HepG2 (cell line): Measurements from ENCODE around the gene COPS8. TPM values are rescaled to one million over a fixed set of nuclear protein-coding genes. Genes with fewer than 3 reads are reported as not detected.

Experiments
- ATAC-seq: fragments of 200-7000 bp; cut with Tn5 transposase; 3 replicates; pipeline ENCODE4 v1.9.1; 2020; ENCODE audit warnings: mild to moderate bottlenecking, moderate library complexity
- BruUV-seq: library from RNA; stranded (reverse); fragments of 400-500 nt; replicated peaks from 2 replicates; lab custom pipeline; 2021; lab: Mats Ljungman, UMichigan
- CTCF ChIA-PET: fragments of 300-600 bp; formaldehyde crosslinking; extraction: SDS; loops from one replicate; lab custom pipeline; 2021; ENCODE audit warnings: low total read pairs, inconsistent platforms, low intra/inter-chr PET ratio; lab: Yijun Ruan, JAX
- POLR2A ChIA-PET: fragments of 350-600 bp; sonication (Branson Sonifier 250); formaldehyde crosslinking; loops from one replicate; lab custom pipeline; 2020; ENCODE audit warnings: antibody characterized with exemption, inconsistent platforms; lab: Yijun Ruan, JAX
- DNase-seq: peaks from one replicate; pipeline ENCODE4 v3.0.0-alpha.2; 2015; ENCODE audit warnings: low spot score
- FAIRE-seq: peaks from 3 replicates; lab custom pipeline; 2011; peaks lifted over from hg19 to GRCh38; lab: Jason Lieb, UNC
- H2AFZ ChIP-seq: one replicate; pipeline ENCODE4 v1.6.1; 2011; ENCODE audit warnings: low read length, inconsistent platforms
- H3K27ac ChIP-seq: fragments of 300-600 bp; 3 replicates; pipeline ENCODE4 v1.8.0; 2011; ENCODE audit warnings: mixed run types, mild to moderate bottlenecking, mixed read lengths, low read length, inconsistent platforms; ENCODE audit not compliant: insufficient read depth; ENCODE audit errors: extremely low read length
- H3K27me3 ChIP-seq, 2 experiments: fragments of 200-600 bp in 1 of 2; 2 replicates in 1 of 2; 3 replicates in 1 of 2; pipeline versions ENCODE4 v1.6.0 to v1.8.0; 2011; ENCODE audit warnings: low read length in 2 of 2, mild to moderate bottlenecking in 2 of 2, moderate library complexity in 2 of 2, inconsistent platforms in 1 of 2; ENCODE audit not compliant: insufficient read depth in 2 of 2, control insufficient read depth in 1 of 2
- H3K36me3 ChIP-seq, 2 experiments: fragments of 200-600 bp in 1 of 2; replicated peaks in 1 of 2; 2 replicates in 1 of 2; 3 replicates in 1 of 2; pipeline versions ENCODE4 v1.5.1 to v1.8.0; 2011; ENCODE audit warnings: low read length in 2 of 2, inconsistent platforms in 1 of 2; ENCODE audit not compliant: insufficient read depth in 2 of 2, control insufficient read depth in 1 of 2
- H3K4me1 ChIP-seq: 2 replicates; pipeline ENCODE4 v1.5.1; 2012; ENCODE audit warnings: low read length, inconsistent platforms; ENCODE audit not compliant: insufficient read depth
- H3K4me2 ChIP-seq: 2 replicates; pipeline ENCODE4 v1.6.0; 2011; ENCODE audit warnings: low read depth, low read length, inconsistent platforms
- H3K4me3 ChIP-seq, 3 experiments: fragments of 200-600 bp in 1 of 3; sonication (generic), shearing (Covaris generic) in 1 of 3; replicated peaks in 1 of 3; 2 replicates each; pipeline ENCODE4 v1.5.1; 2011 to 2016; ENCODE audit warnings: low read length in 3 of 3, inconsistent platforms in 2 of 3, low read depth in 2 of 3, mild to moderate bottlenecking in 2 of 3, control low read depth in 1 of 3, mixed read lengths in 1 of 3; ENCODE audit not compliant: insufficient read depth in 1 of 3
- H3K79me2 ChIP-seq: one replicate; pipeline ENCODE4 v1.6.1; 2011; ENCODE audit warnings: low read length, inconsistent platforms; ENCODE audit not compliant: insufficient read depth
- H3K9ac ChIP-seq: 2 replicates; pipeline ENCODE4 v1.6.0; 2011; ENCODE audit warnings: mild to moderate bottlenecking, low read depth, low read length, inconsistent platforms; ENCODE audit not compliant: insufficient read depth
- H3K9me3 ChIP-seq: 2 replicates; pipeline ENCODE4 v1.5.1; 2012; ENCODE audit warnings: mild to moderate bottlenecking, low read length
- H4K20me1 ChIP-seq: 2 replicates; pipeline ENCODE4 v1.6.0; 2011; ENCODE audit warnings: inconsistent platforms, mild to moderate bottlenecking, low read length, moderate library complexity; ENCODE audit not compliant: insufficient read depth
- ATF3 ChIP-seq: sonication (generic); formaldehyde crosslinking; IDR thresholded peaks from 2 replicates; pipeline ENCODE4 v1.4.0; 2020; ENCODE audit warnings: missing genetic modification reagents
- ELF1 ChIP-seq: sonication (generic); formaldehyde crosslinking; IDR thresholded peaks from 2 replicates; pipeline ENCODE4 v1.4.0; 2020; ENCODE audit warnings: missing genetic modification reagents
- GLMP ChIP-seq: sonication (generic); formaldehyde crosslinking; IDR thresholded peaks from 2 replicates; pipeline ENCODE4 v1.9.0; 2021; ENCODE audit warnings: missing genetic modification reagents, mild to moderate bottlenecking, borderline replicate concordance
- KLF11 ChIP-seq: IDR thresholded peaks from 2 replicates; pipeline ENCODE4 v1.6.1; 2016; ENCODE audit warnings: missing compliant biosample characterization
- KLF16 ChIP-seq, 2 experiments: sonication (generic) in 1 of 2; formaldehyde crosslinking in 1 of 2; IDR thresholded peaks; 2 replicates each; pipeline versions ENCODE4 v1.6.1 to v1.8.0; 2016 to 2023; ENCODE audit warnings: missing genetic modification reagents in 2 of 2, missing compliant biosample characterization in 1 of 2
- MAFF ChIP-seq: IDR thresholded peaks from 2 replicates; pipeline ENCODE4 v1.6.1; 2011; ENCODE audit warnings: low read depth, low read length, improper control_type of control experiment
- MAFK ChIP-seq, 2 experiments: IDR thresholded peaks in 1 of 2; conservative IDR thresholded peaks in 1 of 2; 2 replicates each; pipeline ENCODE4 v1.6.1; 2011; ENCODE audit warnings: improper control_type of control experiment in 2 of 2, low read length in 2 of 2
- NR2C2 ChIP-seq: sonication (generic); formaldehyde crosslinking; IDR thresholded peaks from 2 replicates; pipeline ENCODE4 v1.4.0; 2020; ENCODE audit warnings: missing genetic modification reagents, mild to moderate bottlenecking, moderate library complexity, borderline replicate concordance
- RFX1 ChIP-seq: fragments of 450-650 bp; IDR thresholded peaks from 2 replicates; pipeline ENCODE4 v1.6.1; 2017
- TSC22D2 ChIP-seq: sonication (generic); formaldehyde crosslinking; IDR thresholded peaks from 2 replicates; pipeline ENCODE4 v1.5.1; 2020; ENCODE audit warnings: missing genetic modification reagents, mild to moderate bottlenecking, borderline replicate concordance
- USF2 ChIP-seq, 2 experiments: sonication (generic) in 1 of 2; formaldehyde crosslinking in 1 of 2; IDR thresholded peaks; 2 replicates each; pipeline versions ENCODE4 v1.5.1 to v1.6.1; 2011 to 2020; ENCODE audit warnings: borderline replicate concordance in 1 of 2, low read depth in 1 of 2, low read length in 1 of 2, mild to moderate bottlenecking in 1 of 2, missing genetic modification reagents in 1 of 2, moderate library complexity in 1 of 2
- ZFY ChIP-seq: sonication (generic); formaldehyde crosslinking; IDR thresholded peaks from 2 replicates; pipeline ENCODE4 v1.4.0; 2020; ENCODE audit warnings: missing genetic modification reagents
- ZNF33B ChIP-seq: sonication (generic); formaldehyde crosslinking; IDR thresholded peaks from 2 replicates; pipeline ENCODE4 v1.5.1; 2020; ENCODE audit warnings: mild to moderate bottlenecking, missing genetic modification reagents
- ZNF354B ChIP-seq: sonication (generic); formaldehyde crosslinking; IDR thresholded peaks from 2 replicates; pipeline ENCODE4 v1.8.0; 2022; ENCODE audit warnings: mild to moderate bottlenecking, missing genetic modification reagents
- ZNF740 ChIP-seq: sonication (generic); formaldehyde crosslinking; IDR thresholded peaks from 2 replicates; pipeline ENCODE4 v1.4.0; 2020; ENCODE audit warnings: missing genetic modification reagents
- WGBS: methylation state at CpG from one replicate; pipeline ENCODE4 v1.1.6; 2017; ENCODE audit warnings: low lambda C conversion rate; 5-methylcytosine and 5-hydroxymethylcytosine counted together
- in situ Hi-C: cut with HindIII; loops from 2 replicates; pipeline ENCODE4 v1.10.0; 2017; ENCODE audit warnings: low pct_unique_long_range_greater_than_20kb; ENCODE audit not compliant: extremely low pct_ligation_motif_present
- intact Hi-C: fragments of 100-400 bp; cut with micrococcal nuclease; formaldehyde crosslinking; loops from one replicate; pipeline ENCODE4 v1.10.0; 2022; ENCODE audit not compliant: unreplicated experiment
- polyA plus RNA-seq, 8 experiments: library from polyadenylated mRNA; depleted of rRNA in 3 of 8; stranded (reverse) in 7 of 8; unstranded in 1 of 8; fragments of >200 nt; fragmentation: Illumina TruSeq in 4 of 8; extraction: Trizol in 4 of 8; gene quantifications; 2 replicates each; pipeline versions ENCODE4 v1.2.1 to v1.2.3, GENCODE V29; 2011 to 2016; ENCODE audit warnings: low read depth in 4 of 8, missing spikeins in 1 of 8, mixed read lengths in 1 of 8; ENCODE audit not compliant: insufficient read depth in 1 of 8
- total RNA-seq, 5 experiments: library from RNA; depleted of rRNA; stranded (reverse); fragments of >200 nt; fragmentation: Illumina TruSeq; extraction: Trizol; gene quantifications; 2 replicates each; pipeline ENCODE4 v1.2.3, GENCODE V29; 2016; ENCODE audit warnings: low read depth in 1 of 5

The COPS8 gene
- total and polyA plus RNA-seq, 2 of the 13 experiments (the other 11 are each of a cell fraction or from before 2014, with no cell fraction given) = 86.3 to 96.6 TPM

- Histone ChIP-seq H3K27ac (no peak overlapping the region), H3K9ac (no peak overlapping the region), H4K20me1 (no peaks in the 10 kb centered on the region; the same call in 1 of the 2 replicates), H3K4me3 (no peak overlapping the region), H2AFZ (no peak overlapping the region)
- intact Hi-C loops = no loop called here
- no TSS peak for BruUV-seq
- no peak for DNase-seq
- ATAC-seq = no peak
- 84% methylated on average over 5 of the region's 5 CpGs for WGBS
- TF ChIP-seq NR2C2 = no peak
- no peak for TF ChIP-seq TSC22D2 (CRISPR knock-in tag)
- TF ChIP-seq ATF3 (CRISPR knock-in tag) = no peak
- no peak for TF ChIP-seq ZNF740
- TF ChIP-seq MAFK (conservative IDR thresholded peaks at IDR 0.05 in 1 of 2, IDR thresholded peaks at IDR 0.05 in 1 of 2; ENCODE audit: low read length in 2 of 2) = peak; percentile 52 to 80; a peak in 3 of 4 replicates
- no peak for TF ChIP-seq KLF11
- no peak for TF ChIP-seq RFX1
- no peak for TF ChIP-seq ELF1 (CRISPR knock-in tag)
- TF ChIP-seq GLMP = no peak
- no peak for TF ChIP-seq ZNF354B
- peak; percentile 65; the same call in 1 of the 2 replicates for TF ChIP-seq MAFF
- no peak for TF ChIP-seq ZFY (CRISPR knock-in tag)
- no peak for TF ChIP-seq ZNF33B (CRISPR knock-in tag)
- TF ChIP-seq KLF16 (CRISPR knock-in tag; IDR thresholded peaks at IDR 0.05) = no peak
- TF ChIP-seq USF2 (IDR thresholded peaks at IDR 0.05; ENCODE audit: low read depth, low read length) = no peak
- TF ChIP-seq USF2 (CRISPR knock-in tag; IDR thresholded peaks at IDR 0.05; ENCODE audit: borderline replicate concordance) = no peak
- TF ChIP-seq, all 625 proteins: peak for 2
- Histone ChIP-seq H3K79me2 (no peaks in the 10 kb centered on the region), H3K36me3 (no peaks in the 10 kb centered on the region), H3K4me1 (peaks cover 7% of the 10 kb centered on the region; the same call in 1 of the 2 replicates), H3K4me2 (no peak overlapping the region), H3K27me3 (no peaks in the 10 kb centered on the region), H3K9me3 (no peaks in the 10 kb centered on the region)
- in situ Hi-C loops = no loop called here
- no peak for FAIRE-seq
- ChIA-PET POLR2A (no interaction called here), CTCF (no interaction called here)
These were observed 28.6 kb upstream of the COPS8 start for GRCh38 chr2:237057107-237057506.
